Measurements from ENCODE around the gene OR2T2. TPM values are rescaled to one million over a fixed set of nuclear protein-coding genes. Genes with fewer than 3 reads are reported as not detected.

OR2T2 gene
- total and polyA plus RNA-seq, 2 donors (not counting 3 experiments of a cell fraction or from before 2014, with no cell fraction given): not detected

DNA sequence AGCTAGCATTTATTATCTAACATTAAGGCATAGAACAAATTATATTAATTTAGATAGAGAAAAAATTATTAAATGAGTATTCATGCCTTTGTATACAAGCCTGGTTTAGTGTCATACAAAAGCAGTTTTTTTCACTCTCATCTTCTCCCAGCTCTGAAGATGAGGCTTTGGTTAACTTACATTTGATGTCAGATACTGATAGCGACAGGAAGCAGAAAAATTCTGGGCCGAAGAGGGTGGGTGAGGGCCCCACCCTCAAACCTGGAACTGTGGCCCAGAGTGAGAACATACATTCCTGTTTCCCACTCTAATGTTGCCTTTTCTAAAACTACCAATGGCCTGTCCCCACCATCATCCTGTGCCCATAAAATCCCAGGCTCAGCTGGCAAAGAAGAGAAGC, 27.6 kb upstream of the OR2T2 start:
- dilution Hi-C loops (cut with MboI; ENCODE audit: extremely low pct_ligation_motif_present, low sequenced_read_pairs): no loop called here

More for the DNA sequence above, 27.6 kb upstream of the OR2T2 start:
- ChIA-PET POLR2A (no interaction called here), CTCF (no interaction called here)
- H3K9me1 ChIP-seq (replicated peaks; ENCODE audit: control insufficient read depth, extremely low read depth, insufficient read depth, low read length): no peaks in the 10 kb centered on the region
- no TSS peak for BruUV-seq (replicated peaks)
- H3K36me3 ChIP-seq (ENCODE audit: control insufficient read depth in 2 of 2, extremely low read depth in 1 of 2, insufficient read depth in 2 of 2, low read length in 2 of 2): no peaks in the 10 kb centered on the region
- H2AFZ ChIP-seq (ENCODE audit: low read depth, low read length): no peak overlapping the region
- H3K9ac ChIP-seq (replicated peaks; ENCODE audit: extremely low read depth, insufficient read depth, low read length): no peak overlapping the region
- H3K27me3 ChIP-seq (ENCODE audit: control insufficient read depth in 2 of 2, insufficient read depth in 2 of 2, low read length in 2 of 2): no peaks in the 10 kb centered on the region
- H3K9me3 ChIP-seq (replicated peaks; ENCODE audit: control insufficient read depth, insufficient read depth, low read length): peaks cover 2% of the 10 kb centered on the region
- DNase-seq (ENCODE audit: low read depth, low spot score): no peak
- H3K4me3 ChIP-seq (replicated peaks in 1 of 3; ENCODE audit: insufficient read depth in 1 of 3, low read depth in 1 of 3, low read length in 3 of 3): no peak overlapping the region
- H4K20me1 ChIP-seq (replicated peaks; ENCODE audit: control insufficient read depth, extremely low read depth, insufficient read depth, low read length): no peaks in the 10 kb centered on the region
- intact Hi-C loops (cut with micrococcal nuclease): no loop called here
- TF ChIP-seq, protein P1, sequence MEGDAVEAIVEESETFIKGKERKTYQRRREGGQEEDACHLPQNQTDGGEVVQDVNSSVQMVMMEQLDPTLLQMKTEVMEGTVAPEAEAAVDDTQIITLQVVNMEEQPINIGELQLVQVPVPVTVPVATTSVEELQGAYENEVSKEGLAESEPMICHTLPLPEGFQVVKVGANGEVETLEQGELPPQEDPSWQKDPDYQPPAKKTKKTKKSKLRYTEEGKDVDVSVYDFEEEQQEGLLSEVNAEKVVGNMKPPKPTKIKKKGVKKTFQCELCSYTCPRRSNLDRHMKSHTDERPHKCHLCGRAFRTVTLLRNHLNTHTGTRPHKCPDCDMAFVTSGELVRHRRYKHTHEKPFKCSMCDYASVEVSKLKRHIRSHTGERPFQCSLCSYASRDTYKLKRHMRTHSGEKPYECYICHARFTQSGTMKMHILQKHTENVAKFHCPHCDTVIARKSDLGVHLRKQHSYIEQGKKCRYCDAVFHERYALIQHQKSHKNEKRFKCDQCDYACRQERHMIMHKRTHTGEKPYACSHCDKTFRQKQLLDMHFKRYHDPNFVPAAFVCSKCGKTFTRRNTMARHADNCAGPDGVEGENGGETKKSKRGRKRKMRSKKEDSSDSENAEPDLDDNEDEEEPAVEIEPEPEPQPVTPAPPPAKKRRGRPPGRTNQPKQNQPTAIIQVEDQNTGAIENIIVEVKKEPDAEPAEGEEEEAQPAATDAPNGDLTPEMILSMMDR (IDR thresholded peaks at IDR 0.05; ENCODE audit: extremely low read depth in 1 of 2, insufficient read depth in 1 of 2, low read depth in 1 of 2, low read length in 2 of 2): no peak
- TF ChIP-seq MYC (IDR thresholded peaks at IDR 0.05; ENCODE audit: low read depth, low read length) (no peak), POLR2A (IDR thresholded peaks at IDR 0.05; ENCODE audit: low read depth, low read length) (no peak), GATA2 (IDR thresholded peaks at IDR 0.05; ENCODE audit: insufficient read depth, insufficient read length, low read depth, low read length) (no peak), EZH2 (IDR thresholded peaks at IDR 0.05; ENCODE audit: borderline replicate concordance, low read depth, low read length, severe bottlenecking) (no peak), FOS (IDR thresholded peaks at IDR 0.05; ENCODE audit: borderline replicate concordance, insufficient read depth, low read length) (no peak), JUN (IDR thresholded peaks at IDR 0.05; ENCODE audit: borderline replicate concordance, insufficient read depth, insufficient read length, low read depth) (no peak), POLR2AphosphoS5 (IDR thresholded peaks at IDR 0.05; ENCODE audit: insufficient read depth, low read depth, low read length) (no peak)
- TF ChIP-seq, protein P2, sequence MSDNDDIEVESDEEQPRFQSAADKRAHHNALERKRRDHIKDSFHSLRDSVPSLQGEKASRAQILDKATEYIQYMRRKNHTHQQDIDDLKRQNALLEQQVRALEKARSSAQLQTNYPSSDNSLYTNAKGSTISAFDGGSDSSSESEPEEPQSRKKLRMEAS (IDR thresholded peaks at IDR 0.05; ENCODE audit: insufficient read depth, insufficient read length): no peak
- no peaks in the 10 kb centered on the region for H3K79me2 ChIP-seq (ENCODE audit: control insufficient read depth, insufficient read depth, low read length)
- no peak overlapping the region for H3K27ac ChIP-seq (ENCODE audit: insufficient read depth, low read depth, low read length)
- H3K4me2 ChIP-seq (ENCODE audit: insufficient read depth, low read length): no peak overlapping the region
- no peak for FAIRE-seq
- H3K4me1 ChIP-seq (ENCODE audit: control insufficient read depth, extremely low read depth, insufficient read depth, low read length): no peaks in the 10 kb centered on the region
